B cell (primary cell): ENCODE results near the gene NPPB. TPM values are rescaled to one million over a fixed set of nuclear protein-coding genes. Genes with fewer than 3 reads are reported as not detected.
A peak's percentile ranks its signal among the peaks of the same experiment; 100 is the strongest.

Source experiments
- ATAC-seq: fragments of 200-7000 bp; cut with Tn5 transposase; one replicate; pipeline ENCODE4 v1.10.0; 2021; ENCODE audit warnings: low read depth, mild to moderate bottlenecking, moderate number of reproducible peaks, moderate library complexity
- CTCF ChIA-PET: fragments of 350-600 bp; sonication (Branson Sonifier 250); formaldehyde crosslinking; loops from one replicate; lab custom pipeline; 2021; ENCODE audit warnings: antibody characterized with exemption, inconsistent platforms; lab: Charles Lee
- POLR2A ChIA-PET: fragments of 350-600 bp; sonication (Branson Sonifier 250); formaldehyde crosslinking; loops from one replicate; lab custom pipeline; 2021; ENCODE audit warnings: antibody characterized with exemption; lab: Charles Lee
- DNase-seq: peaks from one replicate; pipeline ENCODE4 v3.0.0; 2013
- H2AFZ ChIP-seq: 2 replicates; pipeline ENCODE4 v1.6.1; 2012; ENCODE audit warnings: mild to moderate bottlenecking, low read depth, low read length; ENCODE audit not compliant: insufficient read depth, poor library complexity, severe bottlenecking
- H3K27ac ChIP-seq, 2 donors: 1 replicate in 1 of 2; 2 replicates in 1 of 2; pipeline ENCODE4 v1.5.1; 2012 to 2013; ENCODE audit warnings: low read length in 2 of 2, mild to moderate bottlenecking in 2 of 2, moderate library complexity in 1 of 2
- H3K27me3 ChIP-seq, 4 experiments: fragments of 200-600 bp in 1 of 4; sonication (generic) in 1 of 4; replicated peaks in 1 of 4; 1 replicate in 2 of 4; 2 replicates in 2 of 4; pipeline versions ENCODE4 v1.6.1 to v1.7.0; 2013 to 2016; ENCODE audit warnings: low read length in 3 of 4, mild to moderate bottlenecking in 2 of 4, mixed read lengths in 1 of 4, moderate library complexity in 1 of 4; ENCODE audit not compliant: insufficient read depth in 4 of 4, control insufficient read depth in 3 of 4; ENCODE audit errors: control extremely low read depth in 1 of 4
- H3K36me3 ChIP-seq, 2 experiments: replicated peaks in 1 of 2; 1 replicate in 1 of 2; 2 replicates in 1 of 2; pipeline versions ENCODE4 v1.6.1 to v1.7.1; 2013; ENCODE audit warnings: low read length in 1 of 2; ENCODE audit not compliant: insufficient read depth in 2 of 2, control insufficient read depth in 1 of 2; ENCODE audit errors: control extremely low read depth in 1 of 2, extremely low read depth in 1 of 2
- H3K4me1 ChIP-seq, 2 donors: fragments of 200-600 bp in 1 of 2; sonication (generic) in 1 of 2; 1 replicate in 1 of 2; 2 replicates in 1 of 2; pipeline versions ENCODE4 v1.5.1 to v1.6.1; 2013 to 2017; ENCODE audit warnings: low read length in 2 of 2; ENCODE audit not compliant: control insufficient read depth in 2 of 2, insufficient read depth in 2 of 2
- H3K4me2 ChIP-seq: replicated peaks from 2 replicates; pipeline ENCODE3; 2012; ENCODE audit warnings: mild to moderate bottlenecking, low read depth, low read length; ENCODE audit not compliant: poor library complexity, severe bottlenecking
- H3K4me3 ChIP-seq, 5 experiments: fragments of 200-600 bp in 1 of 5; sonication (generic) in 1 of 5; 1 replicate in 3 of 5; 2 replicates in 2 of 5; pipeline versions ENCODE4 v1.5.1 to v1.7.0; 2011 to 2016; ENCODE audit warnings: low read length in 4 of 5, mild to moderate bottlenecking in 4 of 5, low read depth in 2 of 5, control low read depth in 1 of 5, moderate library complexity in 1 of 5; ENCODE audit not compliant: insufficient read depth in 1 of 5; ENCODE audit errors: control extremely low read depth in 1 of 5, extremely low read depth in 1 of 5
- H3K79me2 ChIP-seq: fragments of 200-600 bp; sonication (generic); one replicate; pipeline ENCODE4 v1.6.0; 2016; ENCODE audit warnings: low read length; ENCODE audit not compliant: control insufficient read depth, insufficient read depth
- H3K9ac ChIP-seq: fragments of 200-600 bp; sonication (generic); 2 replicates; pipeline ENCODE4 v1.6.1; 2017; ENCODE audit warnings: mild to moderate bottlenecking, low read length, moderate library complexity
- H3K9me3 ChIP-seq, 3 donors: one replicate each; pipeline versions ENCODE4 v1.6.1 to v1.7.1; 2013; ENCODE audit warnings: low read length in 2 of 3; ENCODE audit not compliant: control insufficient read depth in 2 of 3, insufficient read depth in 1 of 3; ENCODE audit errors: control extremely low read depth in 1 of 3
- H4K20me1 ChIP-seq: 2 replicates; pipeline ENCODE4 v1.6.0; 2012; ENCODE audit warnings: mild to moderate bottlenecking, low read length; ENCODE audit not compliant: insufficient read depth, control insufficient read depth, poor library complexity, severe bottlenecking
- H3K27ac Mint-ChIP-seq: one replicate; pipeline ENCODE4 v1.8.0; 2021; ENCODE audit warnings: mixed read lengths
- H3K27me3 Mint-ChIP-seq: one replicate; pipeline ENCODE4 v1.8.0; 2021; ENCODE audit warnings: mixed read lengths
- H3K4me1 Mint-ChIP-seq: one replicate; pipeline ENCODE4 v1.8.0; 2021; ENCODE audit warnings: mixed read lengths
- H3K4me3 Mint-ChIP-seq: one replicate; pipeline ENCODE4 v1.8.0; 2021; ENCODE audit warnings: mixed read lengths
- H3K9me3 Mint-ChIP-seq: one replicate; pipeline ENCODE4 v1.8.0; 2022; ENCODE audit warnings: mixed read lengths; ENCODE audit not compliant: insufficient read depth
- CTCF ChIP-seq: fragments of 200-600 bp; IDR thresholded peaks from one replicate; pipeline ENCODE4 v1.8.0; 2022; ENCODE audit warnings: antibody characterized with exemption, mild to moderate bottlenecking
- EZH2 ChIP-seq: IDR thresholded peaks from 2 replicates; pipeline ENCODE4 v1.6.1; 2012; ENCODE audit warnings: borderline replicate concordance, low read depth, mild to moderate bottlenecking, moderate library complexity, low read length; ENCODE audit not compliant: insufficient read depth, poor library complexity, severe bottlenecking
- WGBS: methylation state at CpG from one replicate; pipeline ENCODE4 v1.1.5; 2013; ENCODE audit warnings: missing lambda C conversion rate; ENCODE audit not compliant: insufficient coverage; 5-methylcytosine and 5-hydroxymethylcytosine counted together
- intact Hi-C: fragments of 100-400 bp; cut with micrococcal nuclease; formaldehyde crosslinking; loops from one replicate; pipeline ENCODE4 v1.10.0; 2022
- polyA plus RNA-seq: library from polyadenylated mRNA; depleted of rRNA; stranded (reverse); fragments of >200 nt; gene quantifications from 2 replicates; pipeline ENCODE4 v1.2.3, GENCODE V29; 2012
- total RNA-seq, 2 donors: library from RNA; stranded (reverse); fragments of 120-200 nt in 1 of 2; gene quantifications; 1 replicate in 1 of 2; 2 replicates in 1 of 2; pipeline versions ENCODE4 v1.2.3 to v1.2.4, GENCODE V29; 2013 to 2022

NPPB gene
- total and polyA plus RNA-seq, 2 donors (not counting 1 experiment from before 2014, with no cell fraction given), result not detected

GRCh38 chr1:11893907-11894251, 35.1 kb upstream of the NPPB start:
- Histone ChIP-seq H3K9me3 (peaks cover 0 to 3% (median 0%) of the 10 kb centered on the region in 3 donors), H3K27me3 (peaks cover 0 to 14% (median 3%) of the 10 kb centered on the region in 4 experiments), H3K4me1 (no peaks in the 10 kb centered on the region), H3K9ac (no peak overlapping the region), H3K36me3 (no peaks in the 10 kb centered on the region), H4K20me1 (no peaks in the 10 kb centered on the region), H3K27ac (no peak overlapping the region), H3K4me3 (no peak overlapping the region), H3K4me2 (no peak overlapping the region), H2AFZ (no peak overlapping the region), H3K79me2 (no peaks in the 10 kb centered on the region)
- TF ChIP-seq EZH2, result no peak
- TF ChIP-seq CTCF, result peak; percentile 86
- DNase-seq (peak; percentile 77), ATAC-seq (peak; percentile 94)
- intact Hi-C loops, result loop anchor here (1.0 to 5.0 kb wide), 3 partner anchors 56 to 857 kb away; partner anchors contain the start of genes FBXO2 and FBXO44
- Mint-ChIP-seq H3K27me3 (peaks cover 12% of the 10 kb centered on the region), H3K27ac (peak overlapping the region; percentile 78), H3K4me3 (no peak overlapping the region), H3K4me1 (no peaks in the 10 kb centered on the region), H3K9me3 (no peaks in the 10 kb centered on the region)
- CTCF ChIA-PET, result interaction anchor here (0.9 to 4.2 kb wide), 4 partner anchors 24 to 856 kb away, joined by 3 to 36 read pairs (median 6); no protein-coding TSS in a partner anchor
- 0% methylated on average over 2 of the region's 5 CpGs for WGBS
- POLR2A ChIA-PET, result no interaction called here

- Mint-ChIP-seq H3K9me3 (no peaks in the 10 kb centered on the region), H3K4me3 (no peak overlapping the region), H3K27me3 (peaks cover 6% of the 10 kb centered on the region), H3K27ac (no peak overlapping the region), H3K4me1 (no peaks in the 10 kb centered on the region)
- TF ChIP-seq EZH2 (no peak), CTCF (no peak)
- WGBS, result 89% methylated on average over 5 of the region's 6 CpGs
- H4K20me1 ChIP-seq, result no peaks in the 10 kb centered on the region
- no peak overlapping the region for H3K27ac ChIP-seq
- no peaks in the 10 kb centered on the region for H3K79me2 ChIP-seq
- ATAC-seq (no peak), DNase-seq (no peak)
- no peak overlapping the region for H3K4me3 ChIP-seq
- H3K9me3 ChIP-seq, result no peaks in the 10 kb centered on the region
- H3K4me2 ChIP-seq, result no peak overlapping the region
- ChIA-PET POLR2A (interaction anchor here (0.7 kb wide), 1 partner anchor 599 kb away, joined by 3 read pairs; no protein-coding TSS in a partner anchor), CTCF (interaction anchor here (0.6 to 4.2 kb wide), 8 partner anchors 37 to 854 kb away, joined by 3 to 36 read pairs (median 4); no protein-coding TSS in a partner anchor)
- H2AFZ ChIP-seq, result no peak overlapping the region
- intact Hi-C loops, result loop anchor here (5.0 kb wide), 1 partner anchor 239 kb away; the partner anchor contains the start of genes FBXO2 and FBXO44
- peaks cover 0 to 7% (median 0%) of the 10 kb centered on the region in 4 experiments for H3K27me3 ChIP-seq
- H3K36me3 ChIP-seq, result no peaks in the 10 kb centered on the region
- no peak overlapping the region for H3K9ac ChIP-seq
- no peaks in the 10 kb centered on the region for H3K4me1 ChIP-seq
Measured at GRCh38 chr1:11891433-11892186, 32.9 kb upstream of the NPPB start.
